Measurements from ENCODE around the gene KCNJ13. TPM values are rescaled to one million over a fixed set of nuclear protein-coding genes. Genes with fewer than 3 reads are reported as not detected.

Gene KCNJ13
- total RNA-seq (2022; extraction: Qiagen RNA extraction), result not detected in 5 replicates

GRCh38 chr2:232776435-232776834 is at the start of gene KCNJ13:
KCNJ13 (minus strand) TSS chr2:232776565; CDS start chr2:232771362, 5,203 bp downstream.

Other genes with a start within 250 kb of the KCNJ13 start
- gene CHRNG, start 236.9 kb downstream of the KCNJ13 start, total RNA-seq (2022; extraction: Qiagen RNA extraction), result not detected in 5 replicates
- gene TIGD1, start 226.0 kb downstream of the KCNJ13 start, total RNA-seq (2022; extraction: Qiagen RNA extraction), result 3.9 to 4.6 TPM (median 4.3 TPM) in 5 replicates
- 83.5 to 210 TPM (median 86.1 TPM) in 5 replicates for gene EIF4E2, start 225.9 kb downstream of the KCNJ13 start, total RNA-seq (2022; extraction: Qiagen RNA extraction)
- gene EFHD1, start 143.0 kb downstream of the KCNJ13 start, total RNA-seq (2022; extraction: Qiagen RNA extraction), result 3.5 to 5.3 TPM (median 4.2 TPM) in 5 replicates
- 22.6 to 29.0 TPM (median 26.3 TPM) in 5 replicates for gene GIGYF2, start 79.2 kb downstream of the KCNJ13 start, total RNA-seq (2022; extraction: Qiagen RNA extraction)
- gene SNORC, start 93.7 kb upstream of the KCNJ13 start, total RNA-seq (2022; extraction: Qiagen RNA extraction), result 4.1 to 11.5 TPM (median 10.4 TPM) in 5 replicates
- gene NGEF, start 236.7 kb upstream of the KCNJ13 start, total RNA-seq (2022; extraction: Qiagen RNA extraction), result 13.0 to 16.8 TPM (median 15.5 TPM) in 5 replicates

Data from A549 treated with AZD2906 at 1 μM for 4 hours (cell line).